ENCODE measurements around the gene S100A8.

Gene S100A8

GRCh38 chr1:153371231-153371630 is 19.6 kb downstream of the S100A8 start:
- no peak overlapping the region for H3K27ac Mint-ChIP-seq
- H3K4me1 Mint-ChIP-seq, result no peaks in the 10 kb centered on the region
- no peaks in the 10 kb centered on the region for H3K9me3 Mint-ChIP-seq
- no peak overlapping the region for H3K4me3 Mint-ChIP-seq
- H3K27me3 Mint-ChIP-seq (ENCODE audit: low read depth), result peaks cover 22% of the 10 kb centered on the region
- no peaks in the 10 kb centered on the region for H3K36me3 Mint-ChIP-seq (ENCODE audit: low read depth)
- TF ChIP-seq CTCF (IDR thresholded peaks at IDR 0.05; ENCODE audit: unreplicated experiment in 3 of 3), result no peak

- Mint-ChIP-seq H3K27ac (peak overlapping the region; percentile 84 to 90 (median 86)), H3K4me1 (no peaks in the 10 kb centered on the region), H3K36me3 (ENCODE audit: low read depth) (no peaks in the 10 kb centered on the region), H3K27me3 (ENCODE audit: low read depth) (peaks cover 18% of the 10 kb centered on the region), H3K9me3 (no peaks in the 10 kb centered on the region), H3K4me3 (no peak overlapping the region)
- no peak for TF ChIP-seq CTCF (IDR thresholded peaks at IDR 0.05; ENCODE audit: unreplicated experiment in 3 of 3)
These were observed 20.7 kb downstream of the S100A8 start for GRCh38 chr1:153370146-153370545.

- Mint-ChIP-seq H3K27ac (no peak overlapping the region), H3K4me1 (no peaks in the 10 kb centered on the region), H3K9me3 (no peaks in the 10 kb centered on the region), H3K4me3 (no peak overlapping the region), H3K36me3 (ENCODE audit: low read depth) (no peaks in the 10 kb centered on the region), H3K27me3 (ENCODE audit: low read depth) (peaks cover 16% of the 10 kb centered on the region)
- no peak for TF ChIP-seq CTCF (IDR thresholded peaks at IDR 0.05; ENCODE audit: unreplicated experiment in 3 of 3)
These were observed 22.4 kb downstream of the S100A8 start for GRCh38 chr1:153368495-153368894.

GRCh38 chr1:153367090-153367489 is 23.8 kb downstream of the S100A8 start:
- Mint-ChIP-seq H3K4me3 (no peak overlapping the region), H3K36me3 (ENCODE audit: low read depth) (no peaks in the 10 kb centered on the region), H3K4me1 (no peaks in the 10 kb centered on the region), H3K27ac (no peak overlapping the region), H3K9me3 (no peaks in the 10 kb centered on the region), H3K27me3 (ENCODE audit: low read depth) (peaks cover 16% of the 10 kb centered on the region)
- TF ChIP-seq CTCF (IDR thresholded peaks at IDR 0.05; ENCODE audit: unreplicated experiment in 3 of 3), result no peak

GRCh38 chr1:153366261-153366660 is 24.6 kb downstream of the S100A8 start:
- no peak overlapping the region for H3K4me3 Mint-ChIP-seq
- no peaks in the 10 kb centered on the region for H3K9me3 Mint-ChIP-seq
- TF ChIP-seq CTCF (IDR thresholded peaks at IDR 0.05; ENCODE audit: unreplicated experiment in 3 of 3), result no peak
- H3K4me1 Mint-ChIP-seq, result no peaks in the 10 kb centered on the region
- H3K36me3 Mint-ChIP-seq (ENCODE audit: low read depth), result no peaks in the 10 kb centered on the region
- peaks cover 11% of the 10 kb centered on the region for H3K27me3 Mint-ChIP-seq (ENCODE audit: low read depth)
- no peak overlapping the region for H3K27ac Mint-ChIP-seq

GRCh38 chr1:153365696-153366095 is 25.2 kb downstream of the S100A8 start:
- H3K27me3 Mint-ChIP-seq (ENCODE audit: low read depth), result peaks cover 8% of the 10 kb centered on the region
- no peaks in the 10 kb centered on the region for H3K36me3 Mint-ChIP-seq (ENCODE audit: low read depth)
- no peak overlapping the region for H3K27ac Mint-ChIP-seq
- no peaks in the 10 kb centered on the region for H3K4me1 Mint-ChIP-seq
- no peak overlapping the region for H3K4me3 Mint-ChIP-seq
- no peaks in the 10 kb centered on the region for H3K9me3 Mint-ChIP-seq
- no peak for TF ChIP-seq CTCF (IDR thresholded peaks at IDR 0.05; ENCODE audit: unreplicated experiment in 3 of 3)

Measured in nephron (organoid).